Medulla oblongata (tissue), 1 donor: ENCODE measurements around the gene PI16.

Experiments
- DNase-seq: peaks from one replicate; pipeline ENCODE4 v3.0.0-alpha.2; 2015; ENCODE audit errors: extremely low spot score

The PI16 gene, protein sequence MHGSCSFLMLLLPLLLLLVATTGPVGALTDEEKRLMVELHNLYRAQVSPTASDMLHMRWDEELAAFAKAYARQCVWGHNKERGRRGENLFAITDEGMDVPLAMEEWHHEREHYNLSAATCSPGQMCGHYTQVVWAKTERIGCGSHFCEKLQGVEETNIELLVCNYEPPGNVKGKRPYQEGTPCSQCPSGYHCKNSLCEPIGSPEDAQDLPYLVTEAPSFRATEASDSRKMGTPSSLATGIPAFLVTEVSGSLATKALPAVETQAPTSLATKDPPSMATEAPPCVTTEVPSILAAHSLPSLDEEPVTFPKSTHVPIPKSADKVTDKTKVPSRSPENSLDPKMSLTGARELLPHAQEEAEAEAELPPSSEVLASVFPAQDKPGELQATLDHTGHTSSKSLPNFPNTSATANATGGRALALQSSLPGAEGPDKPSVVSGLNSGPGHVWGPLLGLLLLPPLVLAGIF

DNA sequence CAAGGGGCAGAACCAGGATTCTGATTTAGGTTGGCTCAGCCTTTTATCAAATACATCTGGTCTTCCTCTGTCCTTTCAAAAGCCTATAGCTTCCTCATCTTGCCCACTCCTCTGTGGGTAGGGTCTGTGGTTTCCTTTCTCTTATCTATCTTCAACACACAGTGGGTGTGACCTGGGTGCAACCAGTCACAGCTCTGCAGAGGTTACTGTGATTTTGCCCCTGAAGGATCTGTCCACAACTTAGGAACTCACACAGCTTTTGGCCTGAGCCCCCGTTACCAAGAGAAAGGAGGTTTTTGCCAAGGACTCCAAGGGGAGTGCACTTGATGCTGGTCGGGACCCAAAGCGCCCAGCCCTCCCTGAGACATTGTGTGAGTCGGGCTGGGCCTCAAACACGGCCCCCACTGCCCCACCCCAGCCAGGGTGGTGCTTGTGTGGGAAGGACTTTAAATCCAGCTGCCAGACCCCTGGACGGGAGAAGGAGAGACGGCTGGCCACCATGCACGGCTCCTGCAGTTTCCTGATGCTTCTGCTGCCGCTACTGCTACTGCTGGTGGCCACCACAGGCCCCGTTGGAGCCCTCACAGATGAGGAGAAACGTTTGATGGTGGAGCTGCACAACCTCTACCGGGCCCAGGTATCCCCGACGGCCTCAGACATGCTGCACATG lies at the start of gene PI16:
TSS of gene PI16 (plus strand) at position 477 of the 670 bp plus-strand sequence. CDS start at position 500, 23 bp downstream.
- peak; percentile 56 for DNase-seq

DNA sequence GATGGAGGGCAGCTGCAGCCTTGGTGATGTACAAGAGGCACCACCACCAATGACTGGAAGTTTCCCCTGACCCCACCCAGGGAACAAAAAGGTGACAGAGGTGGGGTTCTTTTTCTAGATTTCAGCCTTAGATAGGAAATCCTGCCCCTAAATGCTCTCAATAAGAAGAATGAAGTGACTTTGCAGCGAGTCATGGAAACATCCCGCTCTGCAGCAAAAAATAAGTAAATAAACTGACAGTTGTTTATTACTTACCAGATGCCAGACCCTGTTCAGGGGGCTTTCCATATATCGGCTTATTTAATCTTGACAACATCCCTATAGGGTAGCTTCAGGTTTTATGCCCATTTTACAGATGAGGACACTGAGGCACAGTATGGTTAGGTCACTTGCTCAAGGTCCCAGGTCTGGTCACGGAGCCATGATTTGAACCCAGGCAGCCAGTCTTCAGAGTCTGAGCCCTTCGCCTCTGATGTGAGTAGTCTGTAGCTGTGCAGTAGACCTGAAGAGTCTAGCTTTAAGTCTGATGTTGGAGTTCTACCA lies 49.6 kb upstream of the PI16 start:
- no peak for DNase-seq

DNA sequence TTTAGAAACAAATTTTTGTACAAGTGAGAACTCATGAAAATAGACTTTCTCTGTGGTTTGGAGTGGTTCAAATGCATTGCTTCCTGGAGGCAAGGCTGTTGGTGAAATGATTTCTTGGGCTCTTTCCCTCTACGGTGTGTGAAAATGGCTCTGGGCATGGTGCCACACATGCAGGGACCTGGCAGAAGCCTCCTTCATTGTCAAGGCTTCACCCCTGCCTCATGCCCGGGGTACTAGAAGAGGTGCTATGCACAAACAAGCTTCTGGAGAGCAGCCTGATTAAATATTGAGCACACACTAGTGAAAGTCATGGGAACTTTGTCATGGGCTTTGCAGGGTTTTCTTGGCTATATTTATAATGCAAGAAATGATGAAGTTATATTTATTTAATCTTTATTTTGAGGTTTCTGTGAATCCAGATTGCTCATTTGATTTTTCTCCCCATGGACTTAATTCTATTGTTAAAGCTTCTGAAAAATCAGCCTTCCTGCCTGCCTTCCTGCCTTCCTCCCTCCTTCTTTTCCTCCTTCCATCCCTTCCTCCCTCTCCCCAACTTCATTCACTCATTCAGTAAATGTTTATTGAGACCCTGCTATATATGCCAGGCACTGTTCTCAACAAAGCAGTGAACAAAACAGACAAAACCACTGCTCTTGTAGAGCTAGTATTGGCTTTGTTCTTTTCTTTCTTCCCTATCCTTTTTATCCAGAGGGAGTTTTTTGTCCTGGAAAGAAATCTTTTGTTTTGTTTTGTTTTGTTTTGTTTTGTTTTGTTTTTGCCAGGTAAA lies 47.8 kb upstream of the PI16 start:
- peak; percentile 55 for DNase-seq

DNA sequence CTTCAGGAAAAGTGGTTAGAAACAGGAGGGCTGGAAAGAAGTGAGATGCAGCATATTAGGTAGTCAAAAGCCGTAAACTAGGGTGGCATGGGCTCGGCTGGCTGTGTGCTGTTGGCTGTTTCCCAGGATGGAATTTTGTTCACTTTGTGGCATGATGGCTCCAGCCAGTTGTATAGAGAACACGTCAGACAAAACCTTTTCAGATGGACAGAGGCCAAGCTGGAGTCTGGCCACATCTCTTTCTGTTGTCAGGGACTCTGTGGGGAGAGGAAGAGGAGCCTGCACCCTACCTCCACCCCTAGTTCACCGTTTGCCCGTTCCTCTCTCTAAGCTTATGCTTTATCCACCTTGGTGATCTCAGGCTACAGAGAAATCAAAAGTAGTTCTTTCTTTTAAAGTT lies 46.8 kb upstream of the PI16 start:
- DNase-seq: peak; percentile 61

DNA sequence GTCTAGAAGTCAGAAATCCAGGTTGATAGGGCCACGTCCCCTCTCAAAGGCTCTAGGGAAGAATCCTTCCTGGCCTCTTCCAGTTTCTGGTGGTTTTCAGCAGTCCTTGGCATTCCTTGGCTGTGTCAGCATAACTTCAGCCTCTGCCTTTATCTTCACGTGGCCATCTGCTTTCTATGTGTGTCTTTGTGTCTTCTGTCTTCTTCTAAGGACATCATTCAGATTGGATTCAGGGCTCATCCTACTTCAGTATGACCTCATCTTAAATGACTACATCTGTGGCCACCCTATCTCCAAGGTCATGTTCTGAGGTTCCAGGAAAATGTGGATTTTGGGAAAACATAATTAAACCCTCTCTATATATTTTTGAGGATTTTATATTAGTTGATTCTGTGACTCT lies 45.8 kb upstream of the PI16 start:
- no peak for DNase-seq

DNA sequence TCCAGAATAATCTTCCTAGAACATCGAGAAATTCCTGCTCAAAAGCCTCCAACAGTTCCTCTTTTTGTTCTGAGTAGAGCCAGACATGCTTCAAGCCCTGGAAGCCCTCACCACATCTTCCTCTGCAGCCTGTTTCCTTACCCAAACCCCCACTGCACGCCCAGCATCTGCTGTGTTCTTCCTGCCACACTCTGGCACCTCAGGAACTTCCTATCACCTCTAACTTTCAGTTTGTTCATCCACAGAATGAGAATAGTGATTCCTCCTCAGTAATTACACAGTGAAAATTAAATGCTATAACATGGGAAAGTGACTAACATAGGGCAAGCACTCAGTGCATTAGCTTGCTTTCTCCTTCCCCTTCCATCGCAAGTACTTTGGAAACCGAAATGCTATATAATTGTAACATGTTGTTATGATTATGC lies 42.5 kb upstream of the PI16 start:
- no peak for DNase-seq

DNA sequence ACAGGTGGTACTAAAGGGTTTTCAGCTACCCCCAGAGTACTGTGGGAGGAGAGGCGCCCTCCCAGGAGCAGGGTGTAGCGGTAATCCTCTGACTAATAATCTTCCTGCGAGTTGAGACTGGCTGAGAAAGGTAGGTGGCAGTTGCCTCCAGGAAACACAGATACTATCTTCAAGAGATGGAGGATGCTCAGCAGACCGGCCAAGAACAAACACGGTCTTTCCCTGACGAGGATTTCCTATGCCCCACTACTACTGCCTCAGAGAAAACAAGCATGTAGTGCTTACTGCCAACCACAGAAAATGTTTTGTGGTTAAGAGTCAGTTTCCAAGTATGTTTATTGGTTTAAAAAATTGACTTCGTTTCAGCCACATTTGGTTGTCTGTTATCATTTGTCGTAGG lies 42.0 kb upstream of the PI16 start:
- no peak for DNase-seq

DNA sequence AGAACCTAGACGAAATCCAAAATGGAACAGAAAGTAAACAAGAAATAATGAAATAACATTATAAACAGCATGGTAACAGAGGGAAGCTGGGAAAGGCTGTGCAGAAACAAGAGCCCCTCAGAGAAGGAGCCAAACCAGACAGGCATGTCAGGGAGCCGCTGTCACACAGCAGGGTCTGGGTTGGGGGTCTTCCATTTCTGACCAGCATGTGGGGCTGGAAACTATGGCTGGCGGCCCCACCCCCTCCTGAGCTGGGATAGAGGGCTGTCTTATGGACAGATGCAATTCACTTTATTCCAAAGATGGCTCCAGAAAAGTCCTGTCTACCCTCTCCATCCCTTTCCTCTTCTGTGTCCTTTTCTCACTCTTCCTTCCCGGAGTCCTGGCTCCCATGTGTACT lies 41.5 kb upstream of the PI16 start:
- no peak for DNase-seq

DNA sequence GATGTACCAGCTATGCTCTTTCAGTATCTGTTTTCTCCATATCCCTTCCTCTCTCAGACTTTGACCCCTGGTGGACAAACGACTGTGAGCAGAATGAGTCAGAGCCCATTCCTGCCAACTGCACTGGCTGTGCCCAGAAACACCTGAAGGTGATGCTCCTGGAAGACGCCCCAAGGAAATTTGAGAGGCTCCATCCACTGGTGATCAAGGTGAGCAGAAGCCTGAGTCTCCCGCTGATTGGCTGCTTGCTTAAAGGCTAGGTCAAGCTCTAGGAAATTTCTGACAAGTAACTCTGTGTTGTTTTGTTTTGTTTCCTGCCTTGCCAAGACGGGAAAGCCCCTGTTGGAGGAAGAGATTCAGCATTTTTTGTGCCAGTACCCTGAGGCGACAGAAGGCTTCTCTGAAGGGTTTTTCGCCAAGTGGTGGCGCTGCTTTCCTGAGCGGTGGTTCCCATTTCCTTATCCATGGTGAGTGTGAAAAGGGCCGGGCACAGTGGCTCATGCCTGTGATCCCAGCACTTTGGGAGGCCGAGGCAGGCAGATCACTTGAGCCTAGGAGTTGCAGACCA lies 40.2 kb upstream of the PI16 start:
- no peak for DNase-seq

DNA sequence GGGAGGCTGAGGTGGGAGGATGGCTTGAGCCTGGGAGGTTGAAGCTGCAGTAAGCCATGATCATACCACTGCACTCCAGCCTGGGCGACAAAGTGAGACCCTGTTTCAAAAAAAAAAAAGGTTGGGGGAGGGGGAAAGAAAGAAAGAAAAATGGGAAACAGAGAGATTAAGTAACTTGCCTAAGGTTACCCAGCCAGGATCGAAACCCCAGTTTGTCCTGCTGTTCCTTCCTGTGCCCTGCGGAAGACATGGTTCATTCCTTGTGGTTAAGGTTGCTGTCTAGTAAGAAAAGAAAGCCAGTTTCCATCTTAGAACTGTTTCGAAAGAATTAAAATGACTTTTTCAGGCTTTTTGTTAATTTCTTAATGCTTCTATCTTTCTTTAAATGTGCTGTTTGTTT lies 38.9 kb upstream of the PI16 start:
- DNase-seq: no peak

DNA sequence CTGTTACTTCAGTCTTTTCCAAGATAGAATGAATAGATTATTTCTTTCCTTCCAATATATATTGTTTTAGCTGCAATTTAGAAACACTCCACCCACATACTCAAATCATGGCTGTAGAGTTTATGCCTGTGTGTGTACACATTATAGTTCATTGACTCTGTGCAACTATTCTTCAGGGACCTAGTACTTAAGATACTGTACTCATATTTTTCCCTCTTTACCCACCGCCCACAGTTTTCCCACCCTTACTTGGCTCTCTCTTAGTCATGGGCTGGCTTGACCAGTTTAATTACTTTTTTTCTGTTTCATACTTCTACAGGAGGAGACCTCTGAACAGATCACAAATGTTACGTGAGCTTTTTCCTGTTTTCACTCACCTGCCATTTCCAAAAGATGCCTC lies 38.4 kb upstream of the PI16 start:
- DNase-seq: no peak

DNA sequence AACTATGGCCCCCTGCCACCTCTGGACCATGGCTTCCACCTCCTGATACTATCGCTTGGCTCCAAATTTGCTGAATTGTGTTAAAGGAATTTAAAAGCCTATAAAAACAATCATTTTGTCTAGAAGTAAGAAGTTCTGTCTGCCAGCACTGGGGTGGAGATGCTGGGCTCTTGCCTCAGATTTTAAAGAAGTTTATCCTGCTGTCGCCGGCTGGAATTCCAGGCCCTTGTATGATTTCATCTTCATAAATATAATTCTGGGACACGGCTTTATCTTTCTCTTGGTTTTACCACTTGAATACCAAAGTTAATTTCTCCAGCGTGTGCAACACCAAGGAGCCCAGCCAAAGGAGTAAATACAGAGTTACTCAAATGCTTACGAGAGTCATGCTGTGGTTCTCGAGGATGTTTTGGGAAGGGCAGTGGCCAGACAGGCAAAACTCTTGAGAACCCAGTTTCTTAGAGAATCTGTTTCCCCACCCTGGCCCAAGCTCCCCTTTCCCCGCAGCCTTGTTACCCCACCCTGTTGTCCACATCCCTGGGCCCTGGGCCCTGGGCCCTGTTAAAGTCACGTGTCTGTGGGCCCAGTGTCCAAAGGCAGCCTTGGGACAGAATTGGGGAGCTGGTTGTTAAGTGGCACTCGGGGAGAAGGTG lies 36.9 kb upstream of the PI16 start:
- no peak for DNase-seq

DNA sequence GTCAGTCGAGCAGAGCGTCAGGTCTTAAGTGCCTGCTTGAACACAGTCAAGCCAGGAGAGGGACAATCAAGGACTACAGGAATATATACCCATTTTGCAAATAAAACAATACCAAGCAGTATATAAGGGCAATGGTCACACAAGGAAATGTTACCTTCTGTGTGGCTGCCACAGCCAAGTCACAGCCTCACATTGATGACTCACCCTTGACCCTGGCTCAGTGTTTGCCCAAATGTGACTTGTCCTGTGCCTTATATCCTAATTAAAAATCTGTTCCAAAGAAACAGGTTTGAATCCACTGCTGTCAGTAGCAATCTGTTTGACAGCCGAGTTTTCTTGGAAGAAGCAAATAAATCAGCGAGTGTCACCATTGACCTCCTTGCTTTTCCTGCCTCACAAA lies 34.5 kb upstream of the PI16 start:
- no peak for DNase-seq

DNA sequence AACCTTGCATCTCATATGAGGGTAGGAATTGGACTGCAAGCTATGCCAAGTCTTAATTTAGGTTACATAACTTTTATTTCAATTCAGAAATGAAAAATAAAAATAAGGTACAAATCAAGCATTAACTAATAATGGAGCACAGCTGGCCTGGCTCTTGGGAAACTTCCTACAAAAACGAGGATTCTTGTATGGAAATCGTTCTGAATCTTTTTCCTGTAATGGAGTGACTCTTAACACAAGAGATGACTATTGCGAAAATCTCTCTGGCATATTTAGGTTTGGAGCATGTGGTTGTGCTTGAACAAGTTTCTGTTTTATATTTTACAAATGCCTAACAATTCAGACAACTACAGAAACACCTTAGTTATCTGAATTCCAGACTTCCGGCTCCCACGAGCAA lies 34.0 kb upstream of the PI16 start:
- no peak for DNase-seq

DNA sequence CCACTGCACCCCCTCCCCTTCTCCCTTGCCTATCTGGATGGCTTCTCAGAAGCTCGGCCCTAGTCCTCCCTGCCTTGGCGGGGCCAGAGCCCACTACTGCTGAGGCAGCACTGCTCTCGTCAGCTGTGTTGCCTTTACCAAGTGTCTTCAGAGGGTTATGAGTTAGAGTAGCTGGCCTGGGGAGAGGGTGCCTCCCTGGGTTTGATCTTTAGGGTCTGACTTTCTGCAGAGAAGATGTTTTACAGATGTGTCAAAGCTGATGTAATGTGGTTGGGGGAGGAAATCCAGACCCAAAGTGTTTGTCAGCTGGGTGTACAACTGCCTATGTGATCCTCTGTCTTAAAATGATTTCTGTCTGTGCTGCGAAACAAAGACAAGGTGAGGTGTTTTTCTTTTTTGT lies 30.4 kb upstream of the PI16 start:
- DNase-seq: no peak

DNA sequence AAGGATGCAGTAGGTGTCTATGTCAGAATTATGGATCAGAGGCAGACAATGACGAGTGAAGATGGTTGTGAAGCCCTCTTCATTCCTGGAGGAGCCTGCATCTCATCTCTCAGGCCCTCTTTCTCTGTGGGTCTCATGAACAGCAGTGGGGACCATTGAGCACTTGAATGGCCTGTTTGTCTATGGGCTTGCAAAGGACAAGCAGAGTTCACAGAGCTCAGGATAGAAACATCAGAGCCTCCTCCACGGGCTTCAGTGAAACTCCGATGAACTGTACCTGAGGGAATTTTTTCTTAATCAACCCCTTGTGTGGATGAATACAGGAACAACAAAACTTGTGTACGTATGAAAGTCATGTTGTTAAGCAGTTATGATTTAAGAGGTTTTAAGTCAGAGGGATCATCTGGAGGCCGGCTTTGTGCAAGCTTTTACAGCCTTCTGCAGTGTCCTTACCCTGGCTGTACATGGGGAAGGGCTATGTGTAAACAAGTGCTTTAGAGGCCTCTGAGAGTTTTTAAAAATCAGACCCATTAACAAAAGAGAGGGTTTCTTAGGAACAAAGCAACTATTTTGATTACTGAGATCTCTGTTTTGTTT lies 29.7 kb upstream of the PI16 start:
- DNase-seq: peak; percentile 63

DNA sequence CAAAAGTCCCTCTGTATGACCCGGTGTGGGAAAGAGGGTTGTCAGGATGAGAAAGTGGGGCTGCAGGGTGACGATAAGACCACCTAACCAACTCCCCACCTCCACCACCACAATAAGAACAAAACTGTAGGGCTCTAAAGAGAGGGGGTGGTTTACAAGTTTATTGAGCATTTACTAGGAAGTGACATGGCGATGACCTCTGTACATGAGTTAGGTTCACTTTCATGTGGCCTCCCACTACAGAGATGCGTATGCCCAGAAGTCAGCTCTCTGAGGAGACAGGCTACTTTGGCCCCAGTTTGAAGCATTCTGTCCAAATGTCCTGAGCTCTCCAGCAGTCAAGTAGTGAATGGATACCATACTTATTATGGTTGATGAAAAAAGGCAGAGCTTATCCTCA lies 28.7 kb upstream of the PI16 start:
- DNase-seq: no peak

DNA sequence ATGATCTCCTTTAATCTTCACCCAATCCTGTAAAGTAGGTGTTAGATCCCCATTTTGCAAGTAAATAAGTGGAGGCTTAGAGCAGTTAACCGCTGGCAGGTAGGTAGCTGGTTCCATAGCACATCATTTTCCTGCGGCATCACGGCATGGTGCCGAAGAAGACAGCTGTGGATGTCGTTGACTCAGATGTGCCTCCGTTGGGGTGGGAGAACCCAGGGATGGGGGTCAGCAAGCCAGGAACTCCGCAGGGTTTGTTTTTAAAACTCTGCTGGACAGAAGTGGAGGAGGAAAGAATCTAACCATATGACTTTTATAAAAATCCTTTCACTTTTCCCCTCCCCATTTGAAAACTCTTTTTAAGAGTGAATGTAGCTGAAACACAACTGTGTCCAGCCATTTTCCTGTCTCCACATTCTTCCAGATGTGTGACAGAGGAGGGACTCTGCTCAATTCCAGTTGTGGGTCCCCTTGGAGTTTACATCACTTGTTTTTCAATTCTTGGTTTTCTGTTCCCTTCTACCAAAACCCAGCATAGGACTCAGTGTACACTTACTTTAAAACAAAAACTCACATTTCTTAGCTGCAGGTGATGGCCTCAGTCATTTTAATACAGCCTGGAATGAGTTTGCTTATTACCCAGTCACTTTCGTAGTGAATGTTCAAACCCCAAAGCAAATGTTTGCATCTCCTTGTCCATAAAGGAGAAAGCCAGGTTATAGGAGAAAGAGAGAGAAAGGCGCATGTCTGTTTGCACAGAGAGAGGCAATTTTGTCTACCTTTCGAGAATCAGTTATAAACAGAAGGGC lies 27.6 kb upstream of the PI16 start:
- no peak for DNase-seq

DNA sequence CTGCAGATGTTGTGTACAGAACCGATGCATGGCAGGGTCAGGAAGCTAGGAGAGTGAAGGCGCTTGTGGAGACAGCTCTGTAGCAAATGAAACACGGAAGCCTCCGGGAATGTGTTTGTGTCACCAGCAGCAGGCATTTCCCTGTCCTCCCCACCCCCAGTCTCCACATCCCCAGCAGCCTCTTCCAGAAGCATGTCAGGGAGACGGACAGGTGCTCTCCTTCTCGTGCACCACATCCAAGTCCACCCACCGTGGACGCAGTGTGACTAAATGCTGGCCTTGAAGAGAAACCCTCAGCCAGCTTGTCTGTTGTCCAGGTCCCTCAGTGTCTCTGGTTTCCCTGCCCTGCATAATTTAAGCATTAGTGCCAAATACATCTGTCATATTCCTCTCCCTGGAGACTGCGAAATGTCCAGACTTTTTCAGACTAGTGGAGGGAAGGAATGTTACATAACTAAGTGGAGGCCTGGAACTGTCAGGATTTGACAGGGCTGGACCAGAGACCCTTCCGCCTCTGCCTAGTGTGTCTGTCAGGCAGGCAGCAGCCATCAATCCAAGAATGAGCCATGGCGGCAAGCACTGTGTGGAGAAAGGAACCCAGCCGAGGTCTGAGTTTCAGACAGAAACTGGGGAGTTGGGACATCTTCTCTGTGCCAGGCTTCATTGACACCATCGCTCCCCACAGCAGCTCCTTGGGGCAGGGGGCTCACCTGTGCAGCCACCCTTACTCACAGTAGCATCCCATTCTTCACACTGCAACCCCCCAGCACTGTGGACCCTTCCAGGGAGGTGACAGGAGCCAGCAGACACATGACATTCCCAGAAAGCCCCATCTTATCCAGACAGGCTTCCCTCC lies 26.6 kb upstream of the PI16 start:
- DNase-seq: no peak
